Endothelial cell of umbilical vein (primary cell): ENCODE results near the gene RASGRP1.

Experiments used
- CTCF ChIP-seq, 2 donors: IDR thresholded peaks; 1 replicate in 1 of 2; 2 replicates in 1 of 2; pipeline ENCODE4 v1.5.1; 2011; ENCODE audit warnings: low read length in 2 of 2, mild to moderate bottlenecking in 2 of 2, moderate library complexity in 2 of 2, control low read depth in 1 of 2, inconsistent platforms in 1 of 2, low read depth in 1 of 2; ENCODE audit not compliant: insufficient read depth in 1 of 2; ENCODE audit errors: extremely low read depth in 1 of 2
- EZH2 ChIP-seq: IDR thresholded peaks from 2 replicates; pipeline ENCODE4 v1.6.1; 2012; ENCODE audit warnings: borderline replicate concordance, low read depth, mild to moderate bottlenecking, moderate library complexity, low read length, inconsistent platforms; ENCODE audit not compliant: severe bottlenecking
- FOS ChIP-seq: IDR thresholded peaks from 2 replicates; pipeline ENCODE4 v1.6.1; 2011; ENCODE audit warnings: mild to moderate bottlenecking, low read length, moderate library complexity, borderline replicate concordance; ENCODE audit not compliant: insufficient read depth
- MAX ChIP-seq: IDR thresholded peaks from 2 replicates; pipeline ENCODE4 v1.6.1; 2011; ENCODE audit not compliant: insufficient read depth, insufficient read length
- POLR2A ChIP-seq: IDR thresholded peaks from 2 replicates; pipeline ENCODE4 v1.6.1; 2012; ENCODE audit warnings: low read depth, mild to moderate bottlenecking, control low read depth, low read length

- TF ChIP-seq FOS (no peak), CTCF (IDR thresholded peaks at IDR 0.05; ENCODE audit: extremely low read depth in 1 of 2, insufficient read depth in 1 of 2, low read depth in 1 of 2, low read length in 2 of 2) (no peak), POLR2A (no peak), EZH2 (no peak), MAX (no peak)
These were observed 48.5 kb upstream of the RASGRP1 start for GRCh38 chr15:38613085-38613484.
